Measurements from ENCODE around the gene CACNA1D.

The CACNA1D gene

GRCh38 chr3:53618524-53618906 lies 124.1 kb downstream of the CACNA1D start:
- TF ChIP-seq SUZ12 (IDR thresholded peaks at IDR 0.05) (no peak), L3MBTL2 (conservative IDR thresholded peaks at IDR 0.05) (no peak), TARDBP (IDR thresholded peaks at IDR 0.05) (no peak), NFRKB (IDR thresholded peaks at IDR 0.05) (no peak), HDGF (IDR thresholded peaks at IDR 0.05; ENCODE audit: borderline replicate concordance) (no peak), BHLHE40 (IDR thresholded peaks at IDR 0.05; ENCODE audit: borderline replicate concordance) (no peak), LEF1 (IDR thresholded peaks at IDR 0.05; ENCODE audit: borderline replicate concordance) (no peak), FOXA1 (IDR thresholded peaks at IDR 0.05) (no peak), SP1 (IDR thresholded peaks at IDR 0.05) (no peak), ELF4 (IDR thresholded peaks at IDR 0.05) (no peak), ARNT (IDR thresholded peaks at IDR 0.05) (no peak), CTBP1 (IDR thresholded peaks at IDR 0.05; ENCODE audit: borderline replicate concordance) (no peak), FOXK2 (IDR thresholded peaks at IDR 0.05) (no peak), ZNF384 (IDR thresholded peaks at IDR 0.05) (no peak), FOXM1 (IDR thresholded peaks at IDR 0.05; ENCODE audit: borderline replicate concordance) (no peak)
- TF ChIP-seq, protein P1, sequence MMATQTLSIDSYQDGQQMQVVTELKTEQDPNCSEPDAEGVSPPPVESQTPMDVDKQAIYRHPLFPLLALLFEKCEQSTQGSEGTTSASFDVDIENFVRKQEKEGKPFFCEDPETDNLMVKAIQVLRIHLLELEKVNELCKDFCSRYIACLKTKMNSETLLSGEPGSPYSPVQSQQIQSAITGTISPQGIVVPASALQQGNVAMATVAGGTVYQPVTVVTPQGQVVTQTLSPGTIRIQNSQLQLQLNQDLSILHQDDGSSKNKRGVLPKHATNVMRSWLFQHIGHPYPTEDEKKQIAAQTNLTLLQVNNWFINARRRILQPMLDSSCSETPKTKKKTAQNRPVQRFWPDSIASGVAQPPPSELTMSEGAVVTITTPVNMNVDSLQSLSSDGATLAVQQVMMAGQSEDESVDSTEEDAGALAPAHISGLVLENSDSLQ (IDR thresholded peaks at IDR 0.05): no peak
- ChIA-PET POLR2A (no interaction called here), CTCF (no interaction called here)
- no peak for DNase-seq (ENCODE audit: extremely low spot score)

GRCh38 chr3:53618936-53619335 lies 124.5 kb downstream of the CACNA1D start:
- no peak for DNase-seq (ENCODE audit: extremely low spot score)
- ChIA-PET POLR2A (no interaction called here), CTCF (no interaction called here)
- TF ChIP-seq BHLHE40 (IDR thresholded peaks at IDR 0.05; ENCODE audit: borderline replicate concordance) (no peak), ZNF384 (IDR thresholded peaks at IDR 0.05) (no peak), CTBP1 (IDR thresholded peaks at IDR 0.05; ENCODE audit: borderline replicate concordance) (no peak), LEF1 (IDR thresholded peaks at IDR 0.05; ENCODE audit: borderline replicate concordance) (no peak), ARNT (IDR thresholded peaks at IDR 0.05) (no peak), SP1 (IDR thresholded peaks at IDR 0.05) (no peak), NFRKB (IDR thresholded peaks at IDR 0.05) (no peak), TARDBP (IDR thresholded peaks at IDR 0.05) (no peak), ELF4 (IDR thresholded peaks at IDR 0.05) (no peak), SUZ12 (IDR thresholded peaks at IDR 0.05) (no peak), L3MBTL2 (conservative IDR thresholded peaks at IDR 0.05) (no peak), FOXK2 (IDR thresholded peaks at IDR 0.05) (no peak), FOXM1 (IDR thresholded peaks at IDR 0.05; ENCODE audit: borderline replicate concordance) (no peak)
- TF ChIP-seq, protein P1 (IDR thresholded peaks at IDR 0.05): no peak

GRCh38 chr3:53624061-53624857 lies 129.8 kb downstream of the CACNA1D start:
- ChIA-PET CTCF (no interaction called here), POLR2A (no interaction called here)
- DNase-seq (ENCODE audit: extremely low spot score): no peak
- no peak for TF ChIP-seq ZNF384 (IDR thresholded peaks at IDR 0.05)
- no peak for TF ChIP-seq LEF1 (IDR thresholded peaks at IDR 0.05; ENCODE audit: borderline replicate concordance)
- no peak for TF ChIP-seq NFRKB (IDR thresholded peaks at IDR 0.05)
- TF ChIP-seq L3MBTL2 (conservative IDR thresholded peaks at IDR 0.05): no peak

DNA sequence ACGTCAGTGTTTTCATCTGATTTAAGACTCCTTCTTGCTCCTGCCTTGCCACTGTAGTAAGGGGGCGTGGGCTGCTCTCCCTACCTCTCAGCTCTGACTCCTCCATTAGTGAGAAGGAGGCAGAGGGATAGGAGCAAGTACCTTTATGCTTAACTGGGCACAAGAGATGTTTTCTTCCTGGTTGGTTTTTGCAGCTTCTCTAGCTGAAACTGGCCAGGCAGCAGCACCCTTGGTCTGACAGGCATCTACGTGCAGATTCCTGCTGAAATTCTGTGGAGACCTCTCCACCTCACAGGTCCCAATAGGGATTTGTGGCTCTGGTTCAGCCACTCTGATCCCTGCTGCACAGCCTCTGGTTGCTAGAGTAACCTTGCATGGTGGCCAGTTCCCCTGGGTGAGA lies 132.5 kb downstream of the CACNA1D start:
- CTCF ChIA-PET: no interaction called here
- TF ChIP-seq FOXM1 (IDR thresholded peaks at IDR 0.05; ENCODE audit: borderline replicate concordance) (no peak), BHLHE40 (IDR thresholded peaks at IDR 0.05; ENCODE audit: borderline replicate concordance) (no peak)
- TF ChIP-seq, protein P1 (IDR thresholded peaks at IDR 0.05): no peak
- POLR2A ChIA-PET: no interaction called here
- DNase-seq (ENCODE audit: extremely low spot score): no peak

GRCh38 chr3:53628536-53629401 lies 134.4 kb downstream of the CACNA1D start:
- no peak for DNase-seq (ENCODE audit: extremely low spot score)
- CTCF ChIA-PET: interaction anchor here (0.6 kb wide), 1 partner anchor 79 kb away, joined by 3 read pairs; no protein-coding TSS in a partner anchor
- TF ChIP-seq L3MBTL2 (conservative IDR thresholded peaks at IDR 0.05): no peak
- TF ChIP-seq FOXA1 (IDR thresholded peaks at IDR 0.05): no peak
- TF ChIP-seq, protein P1 (IDR thresholded peaks at IDR 0.05): no peak
- TF ChIP-seq ELF4 (IDR thresholded peaks at IDR 0.05): no peak
- TF ChIP-seq ARNT (IDR thresholded peaks at IDR 0.05): no peak
- no peak for TF ChIP-seq HDGF (IDR thresholded peaks at IDR 0.05; ENCODE audit: borderline replicate concordance)
- TF ChIP-seq NFRKB (IDR thresholded peaks at IDR 0.05): no peak
- no peak for TF ChIP-seq CTBP1 (IDR thresholded peaks at IDR 0.05; ENCODE audit: borderline replicate concordance)
- no peak for TF ChIP-seq FOXK2 (IDR thresholded peaks at IDR 0.05)
- no peak for TF ChIP-seq FOXM1 (IDR thresholded peaks at IDR 0.05; ENCODE audit: borderline replicate concordance)
- TF ChIP-seq TARDBP (IDR thresholded peaks at IDR 0.05): no peak
- TF ChIP-seq SUZ12 (IDR thresholded peaks at IDR 0.05): no peak
- no peak for TF ChIP-seq LEF1 (IDR thresholded peaks at IDR 0.05; ENCODE audit: borderline replicate concordance)
- no peak for TF ChIP-seq SP1 (IDR thresholded peaks at IDR 0.05)
- no peak for TF ChIP-seq BHLHE40 (IDR thresholded peaks at IDR 0.05; ENCODE audit: borderline replicate concordance)
- TF ChIP-seq ZNF384 (IDR thresholded peaks at IDR 0.05): no peak
- POLR2A ChIA-PET: no interaction called here

All from HEK293T (cell line).